ENCODE data around the gene RNU6-9.

Gene RNU6-9

GRCh38 chr19:879711-880438 is 13.4 kb upstream of the RNU6-9 start:
- CTCF ChIA-PET = interaction anchor here (0.8 kb wide), 1 partner anchor 17 kb away, joined by 3 read pairs; no protein-coding TSS in a partner anchor
- WGBS (ENCODE audit: insufficient coverage) = 97% methylated on average over 21 of the region's 37 CpGs
- POLR2A ChIA-PET = interaction anchor here (0.6 kb wide), 1 partner anchor 13 kb away, joined by 7 read pairs; the partner anchor contains the start of genes MED16 and RNU6-9
- no peaks in the 10 kb centered on the region for H3K9me3 ChIP-seq (ENCODE audit: control extremely low read depth in 1 of 5, control insufficient read depth in 4 of 5, insufficient read depth in 2 of 5, low read depth in 1 of 5, low read length in 4 of 5)
- no peak overlapping the region for H3K27ac ChIP-seq (ENCODE audit: insufficient read depth in 1 of 2, low read depth in 1 of 2, low read length in 2 of 2, poor library complexity in 1 of 2, severe bottlenecking in 2 of 2)
- no peaks in the 10 kb centered on the region for H3K27me3 ChIP-seq (replicated peaks in 2 of 5; ENCODE audit: control insufficient read depth in 4 of 5, insufficient read depth in 5 of 5, low read length in 4 of 5)
- H3K4me1 ChIP-seq (ENCODE audit: control extremely low read depth in 1 of 4, control insufficient read depth in 4 of 4, insufficient read depth in 4 of 4, low read length in 3 of 4) = no peaks in the 10 kb centered on the region
- no peak for DNase-seq
- H3K4me3 ChIP-seq (ENCODE audit: control insufficient read depth in 1 of 7, extremely low read depth in 1 of 7, insufficient read depth in 4 of 7, low read depth in 2 of 7, low read length in 6 of 7) = no peak overlapping the region
- H3K36me3 ChIP-seq (ENCODE audit: control insufficient read depth in 4 of 4, insufficient read depth in 4 of 4, low read length in 3 of 4) = peaks cover 7 to 77% (median 52%) of the 10 kb centered on the region in 4 experiments

- ChIA-PET POLR2A (interaction anchor here (0.6 kb wide), 1 partner anchor 31 kb away, joined by 3 read pairs; the partner anchor contains the start of gene R3HDM4), CTCF (interaction anchor here (1.3 kb wide), 1 partner anchor 18 kb away, joined by 3 read pairs; no protein-coding TSS in a partner anchor)
- DNase-seq = no peak
- H3K4me3 ChIP-seq (ENCODE audit: control insufficient read depth in 1 of 7, extremely low read depth in 1 of 7, insufficient read depth in 4 of 7, low read depth in 2 of 7, low read length in 6 of 7) = no peak overlapping the region
- H3K9me3 ChIP-seq (ENCODE audit: control extremely low read depth in 1 of 5, control insufficient read depth in 4 of 5, insufficient read depth in 2 of 5, low read depth in 1 of 5, low read length in 4 of 5) = no peaks in the 10 kb centered on the region
- H3K4me1 ChIP-seq (ENCODE audit: control extremely low read depth in 1 of 4, control insufficient read depth in 4 of 4, insufficient read depth in 4 of 4, low read length in 3 of 4) = no peaks in the 10 kb centered on the region
- H3K27ac ChIP-seq (ENCODE audit: insufficient read depth in 1 of 2, low read depth in 1 of 2, low read length in 2 of 2, poor library complexity in 1 of 2, severe bottlenecking in 2 of 2) = no peak overlapping the region
- WGBS (ENCODE audit: insufficient coverage) = 97% methylated on average over 29 of the region's 34 CpGs
- H3K36me3 ChIP-seq (ENCODE audit: control insufficient read depth in 4 of 4, insufficient read depth in 4 of 4, low read length in 3 of 4) = peaks cover 11 to 78% (median 52%) of the 10 kb centered on the region in 4 experiments
- no peaks in the 10 kb centered on the region for H3K27me3 ChIP-seq (replicated peaks in 2 of 5; ENCODE audit: control insufficient read depth in 4 of 5, insufficient read depth in 5 of 5, low read length in 4 of 5)
Measured at GRCh38 chr19:881385-882071, 11.8 kb upstream of the RNU6-9 start.

GRCh38 chr19:882871-883497 is 10.3 kb upstream of the RNU6-9 start:
- Histone ChIP-seq H3K27ac (ENCODE audit: insufficient read depth in 1 of 2, low read depth in 1 of 2, low read length in 2 of 2, poor library complexity in 1 of 2, severe bottlenecking in 2 of 2) (no peak overlapping the region), H3K4me3 (ENCODE audit: control insufficient read depth in 1 of 7, extremely low read depth in 1 of 7, insufficient read depth in 4 of 7, low read depth in 2 of 7, low read length in 6 of 7) (no peak overlapping the region), H3K27me3 (replicated peaks in 2 of 5; ENCODE audit: control insufficient read depth in 4 of 5, insufficient read depth in 5 of 5, low read length in 4 of 5) (no peaks in the 10 kb centered on the region), H3K36me3 (ENCODE audit: control insufficient read depth in 4 of 4, insufficient read depth in 4 of 4, low read length in 3 of 4) (peaks cover 12 to 80% (median 50%) of the 10 kb centered on the region in 4 experiments), H3K4me1 (ENCODE audit: control extremely low read depth in 1 of 4, control insufficient read depth in 4 of 4, insufficient read depth in 4 of 4, low read length in 3 of 4) (peaks cover 0 to 1% (median 0%) of the 10 kb centered on the region in 4 experiments), H3K9me3 (ENCODE audit: control extremely low read depth in 1 of 5, control insufficient read depth in 4 of 5, insufficient read depth in 2 of 5, low read depth in 1 of 5, low read length in 4 of 5) (no peaks in the 10 kb centered on the region)
- no peak for DNase-seq
- WGBS (ENCODE audit: insufficient coverage) = 100% methylated on average over 2 of the region's 30 CpGs
- ChIA-PET CTCF (interaction anchor here (1.3 kb wide), 1 partner anchor 20 kb away, joined by 3 read pairs; no protein-coding TSS in a partner anchor), POLR2A (no interaction called here)

- H3K36me3 ChIP-seq (ENCODE audit: control insufficient read depth in 4 of 4, insufficient read depth in 4 of 4, low read length in 3 of 4) = peaks cover 12 to 83% (median 51%) of the 10 kb centered on the region in 4 experiments
- H3K4me3 ChIP-seq (ENCODE audit: control insufficient read depth in 1 of 7, extremely low read depth in 1 of 7, insufficient read depth in 4 of 7, low read depth in 2 of 7, low read length in 6 of 7) = no peak overlapping the region
- ChIA-PET POLR2A (no interaction called here), CTCF (no interaction called here)
- 96% methylated on average over 22 of the region's 22 CpGs for WGBS (ENCODE audit: insufficient coverage)
- no peaks in the 10 kb centered on the region for H3K27me3 ChIP-seq (replicated peaks in 2 of 5; ENCODE audit: control insufficient read depth in 4 of 5, insufficient read depth in 5 of 5, low read length in 4 of 5)
- no peaks in the 10 kb centered on the region for H3K9me3 ChIP-seq (ENCODE audit: control extremely low read depth in 1 of 5, control insufficient read depth in 4 of 5, insufficient read depth in 2 of 5, low read depth in 1 of 5, low read length in 4 of 5)
- no peak overlapping the region for H3K27ac ChIP-seq (ENCODE audit: insufficient read depth in 1 of 2, low read depth in 1 of 2, low read length in 2 of 2, poor library complexity in 1 of 2, severe bottlenecking in 2 of 2)
- H3K4me1 ChIP-seq (ENCODE audit: control extremely low read depth in 1 of 4, control insufficient read depth in 4 of 4, insufficient read depth in 4 of 4, low read length in 3 of 4) = peaks cover 0 to 1% (median 0%) of the 10 kb centered on the region in 4 experiments
- no peak for DNase-seq
Measured at GRCh38 chr19:883661-884211, 9.5 kb upstream of the RNU6-9 start.

- Histone ChIP-seq H3K36me3 (ENCODE audit: control insufficient read depth in 4 of 4, insufficient read depth in 4 of 4, low read length in 3 of 4) (peaks cover 12 to 85% (median 56%) of the 10 kb centered on the region in 4 experiments), H3K27me3 (replicated peaks in 2 of 5; ENCODE audit: control insufficient read depth in 4 of 5, insufficient read depth in 5 of 5, low read length in 4 of 5) (no peaks in the 10 kb centered on the region), H3K4me1 (ENCODE audit: control extremely low read depth in 1 of 4, control insufficient read depth in 4 of 4, insufficient read depth in 4 of 4, low read length in 3 of 4) (peaks cover 0 to 1% (median 0%) of the 10 kb centered on the region in 4 experiments), H3K27ac (ENCODE audit: insufficient read depth in 1 of 2, low read depth in 1 of 2, low read length in 2 of 2, poor library complexity in 1 of 2, severe bottlenecking in 2 of 2) (no peak overlapping the region), H3K4me3 (ENCODE audit: control insufficient read depth in 1 of 7, extremely low read depth in 1 of 7, insufficient read depth in 4 of 7, low read depth in 2 of 7, low read length in 6 of 7) (no peak overlapping the region), H3K9me3 (ENCODE audit: control extremely low read depth in 1 of 5, control insufficient read depth in 4 of 5, insufficient read depth in 2 of 5, low read depth in 1 of 5, low read length in 4 of 5) (no peaks in the 10 kb centered on the region)
- WGBS (ENCODE audit: insufficient coverage) = 99% methylated on average over 40 of the region's 51 CpGs
- DNase-seq = no peak
- POLR2A ChIA-PET = no interaction called here
- CTCF ChIA-PET = no interaction called here
Measured at GRCh38 chr19:884420-885211, 8.7 kb upstream of the RNU6-9 start.

GRCh38 chr19:885536-886224 is 7.6 kb upstream of the RNU6-9 start:
- ChIA-PET CTCF (no interaction called here), POLR2A (no interaction called here)
- Histone ChIP-seq H3K4me1 (ENCODE audit: control extremely low read depth in 1 of 4, control insufficient read depth in 4 of 4, insufficient read depth in 4 of 4, low read length in 3 of 4) (peaks cover 0 to 1% (median 0%) of the 10 kb centered on the region in 4 experiments), H3K9me3 (ENCODE audit: control extremely low read depth in 1 of 5, control insufficient read depth in 4 of 5, insufficient read depth in 2 of 5, low read depth in 1 of 5, low read length in 4 of 5) (no peaks in the 10 kb centered on the region), H3K4me3 (ENCODE audit: control insufficient read depth in 1 of 7, extremely low read depth in 1 of 7, insufficient read depth in 4 of 7, low read depth in 2 of 7, low read length in 6 of 7) (no peak overlapping the region), H3K27ac (ENCODE audit: insufficient read depth in 1 of 2, low read depth in 1 of 2, low read length in 2 of 2, poor library complexity in 1 of 2, severe bottlenecking in 2 of 2) (no peak overlapping the region), H3K36me3 (ENCODE audit: control insufficient read depth in 4 of 4, insufficient read depth in 4 of 4, low read length in 3 of 4) (peaks cover 12 to 89% (median 55%) of the 10 kb centered on the region in 4 experiments), H3K27me3 (replicated peaks in 2 of 5; ENCODE audit: control insufficient read depth in 4 of 5, insufficient read depth in 5 of 5, low read length in 4 of 5) (no peaks in the 10 kb centered on the region)
- no peak for DNase-seq
- 97% methylated on average over 56 of the region's 64 CpGs for WGBS (ENCODE audit: insufficient coverage)
